HG03039 (cell line): ENCODE results near the gene NMUR2.

Source experiments
- ATAC-seq: cut with Tn5 transposase; IDR thresholded peaks from one replicate; pipeline ENCODE4 v1.9.1; 2021; ENCODE audit warnings: mild to moderate bottlenecking, moderate library complexity; ENCODE audit not compliant: unreplicated experiment

Gene NMUR2, protein sequence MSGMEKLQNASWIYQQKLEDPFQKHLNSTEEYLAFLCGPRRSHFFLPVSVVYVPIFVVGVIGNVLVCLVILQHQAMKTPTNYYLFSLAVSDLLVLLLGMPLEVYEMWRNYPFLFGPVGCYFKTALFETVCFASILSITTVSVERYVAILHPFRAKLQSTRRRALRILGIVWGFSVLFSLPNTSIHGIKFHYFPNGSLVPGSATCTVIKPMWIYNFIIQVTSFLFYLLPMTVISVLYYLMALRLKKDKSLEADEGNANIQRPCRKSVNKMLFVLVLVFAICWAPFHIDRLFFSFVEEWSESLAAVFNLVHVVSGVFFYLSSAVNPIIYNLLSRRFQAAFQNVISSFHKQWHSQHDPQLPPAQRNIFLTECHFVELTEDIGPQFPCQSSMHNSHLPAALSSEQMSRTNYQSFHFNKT

DNA sequence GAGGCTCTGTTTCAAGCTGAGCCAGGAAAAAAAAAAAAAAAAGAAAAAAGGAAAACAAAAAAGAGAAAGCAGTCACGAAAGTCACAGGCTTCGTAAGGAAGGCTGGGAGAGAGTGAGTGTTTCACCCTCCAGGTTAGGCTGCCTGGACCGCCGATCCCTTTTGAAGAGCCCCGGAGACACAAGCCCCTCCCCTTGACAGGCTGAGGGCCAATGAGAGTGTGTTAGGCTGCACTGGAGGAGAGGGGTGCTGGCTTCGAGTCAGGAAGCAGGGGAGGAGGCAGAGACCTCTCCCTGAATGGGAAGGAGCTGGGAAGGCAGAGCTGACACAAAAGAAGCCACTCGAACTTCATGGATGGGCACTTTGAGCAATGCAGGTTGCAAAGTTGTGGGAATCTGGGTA lies at the start of gene NMUR2:
NMUR2 (minus strand) TSS at position 135 of the 400 bp plus-strand sequence. CDS start 166 bp downstream, outside the sequence.
- ATAC-seq: no peak

- no peak for ATAC-seq
These were observed 38.9 kb upstream of the NMUR2 start for GRCh38 chr5:152443935-152444334.

- no peak for ATAC-seq
These were observed 34.7 kb upstream of the NMUR2 start for GRCh38 chr5:152439791-152440190.

DNA sequence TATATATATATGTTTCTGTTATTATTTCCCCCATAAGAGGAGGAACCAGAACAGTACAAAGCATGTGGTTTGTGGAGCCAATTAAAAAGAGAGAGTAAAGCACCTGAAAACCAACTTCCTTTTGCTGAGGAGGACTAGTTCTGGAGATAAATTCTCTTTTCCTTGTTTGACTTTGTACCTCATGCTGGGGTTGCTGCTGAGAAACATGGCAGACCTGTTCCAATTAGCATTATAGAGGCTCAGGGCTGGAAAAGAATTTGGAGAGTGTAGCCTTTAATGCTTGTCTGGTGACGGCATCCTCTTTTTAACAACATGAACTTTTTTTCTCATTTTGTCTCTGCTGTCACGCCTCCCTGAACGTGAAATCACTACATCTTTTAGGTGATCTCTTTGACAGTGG lies 32.8 kb upstream of the NMUR2 start:
- no peak for ATAC-seq

DNA sequence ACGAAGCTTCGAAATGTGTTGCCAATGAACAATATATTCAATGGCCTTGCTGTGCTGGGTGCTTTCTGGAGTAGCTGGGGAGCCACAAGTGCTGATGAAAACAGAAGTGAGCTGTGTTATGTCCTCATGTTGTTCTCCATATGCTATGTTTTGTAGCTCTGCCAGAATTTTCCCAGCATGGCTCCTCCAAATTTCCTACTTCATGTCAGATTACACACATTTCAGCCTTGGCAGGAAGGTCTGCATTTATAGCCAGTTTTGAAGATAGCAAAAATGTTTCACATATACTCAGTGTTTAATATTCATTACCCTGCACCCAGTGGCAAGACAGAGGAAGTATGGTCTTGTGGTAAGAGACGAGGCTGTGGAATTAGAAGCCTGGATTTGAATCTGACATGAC lies 22.6 kb upstream of the NMUR2 start:
- ATAC-seq: no peak

- no peak for ATAC-seq
These were observed 20.0 kb upstream of the NMUR2 start for GRCh38 chr5:152425083-152425482.

DNA sequence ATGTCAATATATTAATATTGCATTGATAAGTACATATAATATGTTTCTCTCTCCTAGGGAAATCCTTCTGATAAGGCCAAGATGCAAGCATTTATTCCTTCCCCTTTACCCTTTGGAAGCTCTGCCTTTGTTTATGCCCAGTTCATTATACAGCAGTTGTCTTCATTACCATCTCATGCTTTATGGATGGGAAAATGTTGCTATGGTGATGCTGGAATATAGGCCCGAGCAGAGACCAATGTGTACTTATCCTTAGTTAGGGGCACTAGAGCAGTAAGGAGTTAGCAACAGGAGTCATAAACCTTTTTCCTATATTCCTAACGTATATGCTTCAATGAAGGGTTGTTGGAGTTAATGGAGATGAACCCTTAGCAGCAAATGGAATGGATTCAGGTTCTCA lies 19.4 kb upstream of the NMUR2 start:
- ATAC-seq: no peak

GRCh38 chr5:152422081-152422480 lies 17.0 kb upstream of the NMUR2 start:
- no peak for ATAC-seq

DNA sequence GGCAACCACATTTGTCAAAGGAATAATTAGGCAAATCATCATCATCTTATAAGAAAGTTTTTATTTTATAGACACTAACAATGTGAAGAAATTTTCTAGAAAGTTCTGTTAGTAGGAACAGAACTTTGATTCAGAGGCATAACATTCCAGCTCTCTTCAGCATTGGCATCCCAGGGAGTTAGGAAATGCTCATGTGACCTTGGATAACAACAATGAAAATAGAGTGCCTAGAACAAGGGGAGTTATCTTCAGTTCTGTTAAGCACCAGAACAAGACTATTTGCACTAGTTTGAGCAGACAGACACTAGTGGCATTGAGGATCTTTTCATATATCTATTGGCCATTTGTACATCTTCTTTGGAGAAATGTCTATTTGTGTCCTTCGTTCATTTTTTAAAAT lies 7.0 kb upstream of the NMUR2 start:
- ATAC-seq: no peak

- no peak for ATAC-seq
These were observed 1.0 kb upstream of the NMUR2 start for GRCh38 chr5:152406082-152406481.

DNA sequence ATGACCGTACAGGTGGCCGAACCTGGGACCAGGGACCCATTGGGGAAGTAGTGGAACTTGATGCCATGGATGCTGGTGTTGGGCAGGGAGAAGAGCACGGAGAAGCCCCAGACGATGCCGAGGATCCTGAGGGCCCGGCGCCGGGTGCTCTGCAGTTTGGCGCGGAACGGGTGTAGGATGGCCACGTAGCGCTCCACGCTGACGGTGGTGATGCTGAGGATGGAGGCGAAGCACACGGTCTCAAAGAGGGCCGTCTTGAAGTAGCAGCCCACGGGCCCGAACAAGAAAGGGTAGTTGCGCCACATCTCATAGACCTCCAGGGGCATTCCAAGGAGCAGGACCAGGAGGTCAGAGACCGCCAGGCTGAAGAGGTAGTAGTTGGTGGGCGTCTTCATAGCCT lies 585 bp downstream of the NMUR2 start:
- no peak for ATAC-seq

DNA sequence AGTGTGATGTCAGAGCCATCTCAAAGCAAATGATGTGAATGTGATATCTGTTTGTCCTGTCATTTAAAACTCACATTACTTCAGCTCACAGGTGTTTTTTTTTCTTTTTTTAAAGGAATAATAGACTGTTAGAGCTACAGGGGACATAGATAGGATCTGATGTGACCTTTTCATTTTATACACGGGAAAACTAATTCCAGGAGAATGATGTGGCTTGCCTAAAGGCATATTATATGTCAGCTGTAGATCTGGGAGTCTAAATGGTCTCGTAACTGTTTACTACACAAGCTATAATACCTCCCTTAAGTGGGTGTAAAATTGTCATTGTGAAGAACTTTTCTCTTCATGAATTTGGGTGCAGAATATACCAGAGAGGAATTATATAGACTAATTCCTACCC lies 2.0 kb downstream of the NMUR2 start:
- ATAC-seq: no peak

- ATAC-seq: no peak
These were observed 4.2 kb downstream of the NMUR2 start for GRCh38 chr5:152400846-152401245.

DNA sequence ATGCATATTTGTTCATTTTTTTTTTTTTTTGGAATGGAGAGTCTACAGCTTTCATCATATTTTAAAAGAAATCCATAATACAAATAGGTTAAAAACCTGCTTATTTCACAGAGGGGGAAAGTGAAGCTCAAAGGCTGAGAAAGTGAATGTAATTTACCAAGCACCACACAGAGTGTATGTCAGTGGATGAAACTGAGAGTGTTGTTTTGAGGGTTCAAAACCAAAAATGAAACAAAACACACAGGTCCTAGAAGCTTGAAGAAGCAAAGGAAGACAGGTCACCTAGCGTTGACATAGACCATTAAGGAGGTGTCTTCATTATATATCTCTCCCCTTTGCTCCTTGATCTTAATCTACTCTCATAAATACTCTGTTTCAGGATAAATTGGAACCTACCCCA lies 7.5 kb downstream of the NMUR2 start:
- ATAC-seq: peak; percentile 56

DNA sequence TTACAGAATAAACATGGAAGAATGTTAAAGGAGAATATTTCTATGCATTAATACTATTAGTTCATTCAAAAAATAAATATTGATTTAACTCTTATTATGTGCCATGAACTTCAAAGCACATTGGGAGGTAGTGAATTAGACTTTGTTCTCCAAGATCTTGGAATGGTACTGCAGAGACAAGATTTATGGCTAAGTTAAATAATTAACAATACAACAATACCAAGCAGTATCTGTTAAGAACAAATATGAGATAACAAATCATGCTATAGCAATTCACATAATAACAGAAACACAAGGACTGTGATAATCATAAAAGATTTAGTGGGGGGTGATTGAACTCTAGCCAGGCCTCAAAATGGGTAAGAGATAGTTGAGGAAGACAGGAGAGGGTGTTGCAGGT lies 11.6 kb downstream of the NMUR2 start:
- ATAC-seq: no peak

GRCh38 chr5:152389208-152389849 lies 15.8 kb downstream of the NMUR2 start:
- ATAC-seq: no peak

DNA sequence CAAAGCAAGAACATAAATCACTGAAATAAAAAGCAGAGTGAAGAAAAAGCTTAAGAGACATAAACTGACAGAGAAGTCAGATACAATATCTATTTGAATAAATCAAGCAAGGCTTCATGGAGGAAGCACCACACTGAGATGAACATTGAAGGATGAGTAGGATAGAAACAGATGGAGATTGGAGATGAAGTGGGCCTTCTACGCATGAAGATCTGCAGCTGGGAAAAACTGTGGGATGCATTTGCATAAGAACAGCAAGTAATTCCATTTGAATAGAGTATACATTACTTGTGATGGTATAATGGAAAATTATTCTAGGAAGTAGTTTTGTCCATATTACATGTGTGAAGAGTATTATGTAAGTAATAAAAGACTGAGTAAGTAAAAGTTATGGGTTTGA lies 16.5 kb downstream of the NMUR2 start:
- ATAC-seq: no peak

- ATAC-seq: no peak
These were observed 24.5 kb downstream of the NMUR2 start for GRCh38 chr5:152380415-152381123.

DNA sequence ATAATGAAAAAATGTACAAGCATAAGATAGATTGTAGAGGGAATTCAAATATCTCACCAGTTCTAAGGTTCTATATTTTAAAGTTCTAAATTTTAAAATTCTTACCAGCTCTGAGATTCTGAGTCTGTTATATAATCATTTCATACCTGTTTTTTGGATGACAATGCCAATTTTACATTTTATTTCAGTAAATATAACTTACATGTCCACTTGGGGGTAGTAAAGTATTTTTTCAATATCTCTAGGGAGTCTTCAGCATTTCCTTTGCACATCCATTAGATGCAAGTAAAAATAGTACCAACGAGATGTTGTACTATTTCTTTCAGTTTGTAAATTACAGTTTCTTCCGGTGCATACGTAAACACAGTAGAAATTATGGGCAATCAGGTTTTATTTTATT lies 25.7 kb downstream of the NMUR2 start:
- ATAC-seq: no peak

DNA sequence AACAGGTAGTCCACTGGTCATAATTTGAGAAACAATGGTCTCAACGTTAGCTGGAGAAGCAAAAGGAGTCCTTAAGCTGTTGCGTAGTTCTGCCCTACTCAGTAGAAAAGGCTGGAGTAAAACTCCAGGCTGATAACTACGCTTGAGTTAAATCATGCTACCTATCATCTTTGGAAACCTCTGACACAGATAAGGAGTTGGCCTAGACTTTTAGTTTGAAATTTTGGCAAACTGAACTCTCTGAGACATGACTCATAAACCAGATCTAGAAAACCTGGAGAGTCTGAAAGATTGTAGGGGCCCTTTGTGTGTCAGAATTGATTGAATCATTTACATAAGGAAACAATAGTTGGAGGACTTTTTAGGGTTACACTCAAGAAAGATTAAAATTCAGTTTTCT lies 26.3 kb downstream of the NMUR2 start:
- ATAC-seq: no peak

- no peak for ATAC-seq
These were observed 28.2 kb downstream of the NMUR2 start for GRCh38 chr5:152376886-152377285.

- no peak for ATAC-seq
These were observed 30.3 kb downstream of the NMUR2 start for GRCh38 chr5:152374711-152375275.
